Aorta (tissue), 5 donors: ENCODE results near the gene DTD1. TPM values are rescaled to one million over a fixed set of nuclear protein-coding genes. Genes with fewer than 3 reads are reported as not detected.
"Not testable (repeated sequence)": the region's sequence is repeated elsewhere in the genome, so short reads cannot be mapped to it uniquely, and the experiment has no call there.

ENCODE experiments used
- ATAC-seq: fragments of 200-7000 bp; cut with Tn5 transposase; one replicate; pipeline ENCODE4 v1.9.1; 2022; ENCODE audit warnings: moderate library complexity; ENCODE audit not compliant: low FRiP score
- DNase-seq, 2 donors: peaks; one replicate each; pipeline ENCODE4 v3.0.0-alpha.2; 2020
- H3K27ac ChIP-seq, 2 donors: one replicate each; pipeline ENCODE4 v1.5.1; 2013; ENCODE audit warnings: low read length in 2 of 2, mild to moderate bottlenecking in 2 of 2, moderate library complexity in 2 of 2, control low read depth in 1 of 2, inconsistent platforms in 1 of 2, low read depth in 1 of 2
- H3K27me3 ChIP-seq, 2 donors: one replicate each; pipeline ENCODE4 v1.6.1; 2013; ENCODE audit warnings: control low read depth in 1 of 2, low read length in 1 of 2, mild to moderate bottlenecking in 1 of 2, moderate library complexity in 1 of 2; ENCODE audit not compliant: insufficient read depth in 2 of 2, control insufficient read depth in 1 of 2
- H3K36me3 ChIP-seq, 2 donors: one replicate each; pipeline ENCODE4 v1.6.1; 2013; ENCODE audit warnings: control low read depth in 1 of 2, low read length in 1 of 2, mild to moderate bottlenecking in 1 of 2; ENCODE audit not compliant: insufficient read depth in 2 of 2, control insufficient read depth in 1 of 2
- H3K4me1 ChIP-seq, 2 donors: one replicate each; pipeline ENCODE4 v1.6.1; 2013; ENCODE audit warnings: low read length in 2 of 2, control low read depth in 1 of 2, mild to moderate bottlenecking in 1 of 2, moderate library complexity in 1 of 2; ENCODE audit not compliant: insufficient read depth in 2 of 2, control insufficient read depth in 1 of 2
- H3K4me3 ChIP-seq, 2 donors: one replicate each; pipeline ENCODE4 v1.5.1; 2013; ENCODE audit warnings: low read length in 2 of 2, control low read depth in 1 of 2, mild to moderate bottlenecking in 1 of 2
- H3K9me3 ChIP-seq: one replicate; pipeline ENCODE4 v1.6.1; 2013; ENCODE audit warnings: mild to moderate bottlenecking, low read length; ENCODE audit not compliant: control insufficient read depth
- WGBS, 2 donors: extraction: QIAGEN DNeasy Blood & Tissue Kit; methylation state at CpG; one replicate each; pipeline ENCODE4 v1.1.7; 2013; 5-methylcytosine and 5-hydroxymethylcytosine counted together
- intact Hi-C, 2 donors: fragments of 100-400 bp; cut with DNase I; formaldehyde crosslinking; loops; one replicate each; pipeline versions ENCODE4 v1.14.2 to v1.15.0; 2022
- polyA plus RNA-seq, 2 donors: library from polyadenylated mRNA; stranded (reverse); fragments of 200-250 nt; gene quantifications; one replicate each; pipeline ENCODE4 v1.2.3, GENCODE V29; 2013
- total RNA-seq, 2 donors: library from RNA; stranded (reverse); fragmentation: NEBNext Ultra II Directional; extraction: Animal tissue kit (Norgen Biotek cat#: 25700); gene quantifications; one replicate each; pipeline ENCODE4 v1.2.1, GENCODE V29; 2021
- donor health status: healthy with polysubstance abuse.
- donor health status: Bipolar disorder and iron deficiency.
- donor health status: DM: no; HTN: no; CAD: no.
- donor health status: DM: no; HTN: no; CAD: no.
- donor health status: DM: yes; HTN: yes; CAD: no.

The DTD1 gene
- total and polyA plus RNA-seq, 4 donors = 17.8 to 20.2 (median 19.8) TPM

DNA sequence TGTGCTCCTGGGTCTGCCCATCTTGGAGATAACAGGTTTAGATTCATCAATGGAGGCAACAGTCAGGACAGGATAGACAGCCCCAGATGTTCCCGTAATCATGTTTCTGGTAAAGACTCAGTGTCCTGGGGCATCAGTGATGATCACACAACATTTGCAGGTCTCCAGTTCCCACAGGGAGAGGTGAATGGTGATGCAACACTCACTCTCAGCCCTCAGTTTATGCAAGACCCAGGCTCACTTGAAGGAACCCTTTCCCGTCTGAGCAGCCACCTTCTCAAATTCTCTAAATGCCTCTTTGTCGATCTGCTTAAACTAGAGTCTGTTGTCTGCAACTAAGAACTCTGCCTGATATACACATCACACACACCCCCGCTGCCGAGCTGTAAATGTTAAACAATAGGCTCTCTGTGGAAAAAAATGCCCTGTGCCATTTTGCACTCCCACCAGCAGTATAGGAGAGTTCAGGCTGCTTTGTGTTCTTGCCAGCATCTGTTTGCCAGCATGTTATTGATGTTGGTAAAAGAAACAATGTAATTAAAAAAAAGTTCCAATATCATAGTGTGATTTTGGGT, 195.6 kb downstream of the DTD1 start:
- Histone ChIP-seq H3K4me1 (no peaks in the 10 kb centered on the region), H3K9me3 (peaks cover 1% of the 10 kb centered on the region), H3K4me3 (no peak overlapping the region), H3K27ac (no peak overlapping the region), H3K27me3 (no peaks in the 10 kb centered on the region), H3K36me3 (no peaks in the 10 kb centered on the region)
- intact Hi-C loops = no loop called here
- no peak for DNase-seq
- ATAC-seq = no peak
- WGBS, 2 donors = 81% methylated on average over 5 of the region's 5 CpGs

- H3K27ac ChIP-seq, H3K36me3 ChIP-seq, ATAC-seq, intact Hi-C loops, H3K27me3 ChIP-seq, H3K4me3 ChIP-seq, H3K4me1 ChIP-seq, DNase-seq, H3K9me3 ChIP-seq: not testable (repeated sequence)
- WGBS, 2 donors = 85 to 86% methylated on average over 2 of the region's 2 CpGs
These were observed 199.2 kb downstream of the DTD1 start for GRCh38 chr20:18787046-18787445.

DNA sequence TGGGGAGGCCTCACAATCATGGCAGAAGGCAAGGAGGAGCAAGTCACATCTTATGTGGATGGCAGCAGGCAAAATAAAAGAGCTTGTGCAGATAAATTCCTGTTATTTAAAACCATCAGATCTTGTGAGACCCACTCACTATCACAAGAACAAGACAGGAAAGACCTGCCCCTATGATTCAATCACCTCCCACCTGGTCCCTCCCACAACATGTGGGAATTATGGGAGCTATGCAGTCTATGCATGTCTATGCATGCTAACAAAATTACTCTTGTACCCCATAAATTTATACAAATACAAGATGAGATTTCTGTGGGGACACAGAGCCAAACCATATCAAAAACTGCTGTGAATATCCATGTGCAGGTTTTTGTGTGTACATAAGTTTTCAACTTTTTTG, 200.2 kb downstream of the DTD1 start:
- Histone ChIP-seq H3K9me3 (peaks cover 1% of the 10 kb centered on the region), H3K27me3 (no peaks in the 10 kb centered on the region), H3K4me1 (no peaks in the 10 kb centered on the region), H3K27ac (no peak overlapping the region), H3K36me3 (no peaks in the 10 kb centered on the region), H3K4me3 (no peak overlapping the region)
- ATAC-seq (no peak), DNase-seq (no peak)
- intact Hi-C loops = no loop called here

DNA sequence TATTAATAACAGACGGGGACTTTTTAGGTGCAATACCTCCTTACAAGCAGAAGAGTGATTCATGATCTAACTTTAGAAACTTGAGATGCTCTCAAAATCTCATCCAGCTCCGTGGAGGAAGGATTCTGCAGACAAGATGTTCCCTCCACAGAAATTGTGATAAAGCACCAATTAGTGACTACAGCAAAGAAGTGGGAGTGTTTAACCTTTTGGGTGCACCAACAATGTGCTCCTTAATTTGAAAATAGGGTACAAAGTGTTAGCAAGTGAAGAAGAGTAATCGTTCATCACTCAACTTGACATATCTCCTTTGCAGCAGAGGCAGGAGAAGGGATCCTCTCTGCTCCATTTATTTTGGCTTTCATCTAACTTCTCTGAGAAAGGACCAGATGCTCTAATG, 202.9 kb downstream of the DTD1 start:
- no peak overlapping the region for H3K27ac ChIP-seq
- H3K9me3 ChIP-seq = peaks cover 1% of the 10 kb centered on the region
- H3K36me3 ChIP-seq = no peaks in the 10 kb centered on the region
- H3K27me3 ChIP-seq = no peaks in the 10 kb centered on the region
- ATAC-seq = no peak
- 47 to 57% methylated on average over 3 of the region's 3 CpGs for WGBS, 2 donors
- intact Hi-C loops = loop anchor here (5.0 to 10.0 kb wide), 2 partner anchors 67 to 156 kb away; no protein-coding TSS in a partner anchor
- DNase-seq = no peak
- H3K4me1 ChIP-seq = peaks cover 4 to 5% of the 10 kb centered on the region in 2 donors
- H3K4me3 ChIP-seq = no peak overlapping the region

GRCh38 chr20:18793625-18794427, 206.0 kb downstream of the DTD1 start:
- ATAC-seq = peak; percentile 95
- Histone ChIP-seq H3K36me3 (no peaks in the 10 kb centered on the region), H3K9me3 (peaks cover 2% of the 10 kb centered on the region), H3K4me1 (peaks cover 4 to 5% of the 10 kb centered on the region in 2 donors), H3K4me3 (peak overlapping the region; percentile 41 to 79), H3K27me3 (no peaks in the 10 kb centered on the region), H3K27ac (peak overlapping the region; percentile 52 to 69)
- 7% methylated on average over 25 to 29 of the region's 29 CpGs for WGBS, 2 donors
- DNase-seq = peak; percentile 94 to 95
- intact Hi-C loops = loop anchor here (5.0 to 10.0 kb wide), 2 partner anchors 63 to 159 kb away; no protein-coding TSS in a partner anchor

DNA sequence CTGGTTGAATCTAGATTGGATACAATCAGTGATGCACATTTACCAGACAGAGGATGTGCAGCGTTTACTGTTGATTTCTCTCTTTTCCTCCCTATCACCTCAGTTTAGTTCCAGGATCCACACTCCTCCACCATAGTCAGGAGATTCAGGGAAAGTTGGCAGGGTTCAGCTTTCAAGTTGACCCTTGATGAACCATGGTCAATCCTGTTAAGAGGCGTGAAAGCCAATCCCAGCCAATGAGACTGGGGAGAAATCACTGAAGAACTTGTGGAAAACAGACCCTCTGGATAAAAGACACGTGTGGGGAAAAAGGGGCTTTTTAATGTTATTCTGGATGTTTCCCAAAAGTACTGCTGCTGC, 206.6 kb downstream of the DTD1 start:
- peak overlapping the region in 1 of 2 donors; percentile 69 for H3K27ac ChIP-seq
- intact Hi-C loops = loop anchor here (5.0 to 10.0 kb wide), 2 partner anchors 63 to 160 kb away; no protein-coding TSS in a partner anchor
- WGBS, 2 donors = 61 to 66% methylated on average over 3 of the region's 3 CpGs
- DNase-seq (no peak), ATAC-seq (no peak)
- H3K9me3 ChIP-seq = peaks cover 2% of the 10 kb centered on the region
- no peaks in the 10 kb centered on the region for H3K27me3 ChIP-seq
- H3K36me3 ChIP-seq = no peaks in the 10 kb centered on the region
- peak overlapping the region; percentile 41 to 79 for H3K4me3 ChIP-seq
- H3K4me1 ChIP-seq = peaks cover 4 to 5% of the 10 kb centered on the region in 2 donors

GRCh38 chr20:18795366-18795765, 207.5 kb downstream of the DTD1 start:
- Histone ChIP-seq H3K9me3 (peaks cover 2% of the 10 kb centered on the region), H3K27ac (no peak overlapping the region), H3K4me1 (peaks cover 4 to 5% of the 10 kb centered on the region in 2 donors), H3K4me3 (no peak overlapping the region), H3K27me3 (no peaks in the 10 kb centered on the region), H3K36me3 (no peaks in the 10 kb centered on the region)
- DNase-seq (no peak), ATAC-seq (no peak)
- 80 to 94% methylated on average over 4 of the region's 4 CpGs for WGBS, 2 donors
- intact Hi-C loops = loop anchor here (10.0 kb wide), 1 partner anchor 161 kb away; no protein-coding TSS in a partner anchor

DNA sequence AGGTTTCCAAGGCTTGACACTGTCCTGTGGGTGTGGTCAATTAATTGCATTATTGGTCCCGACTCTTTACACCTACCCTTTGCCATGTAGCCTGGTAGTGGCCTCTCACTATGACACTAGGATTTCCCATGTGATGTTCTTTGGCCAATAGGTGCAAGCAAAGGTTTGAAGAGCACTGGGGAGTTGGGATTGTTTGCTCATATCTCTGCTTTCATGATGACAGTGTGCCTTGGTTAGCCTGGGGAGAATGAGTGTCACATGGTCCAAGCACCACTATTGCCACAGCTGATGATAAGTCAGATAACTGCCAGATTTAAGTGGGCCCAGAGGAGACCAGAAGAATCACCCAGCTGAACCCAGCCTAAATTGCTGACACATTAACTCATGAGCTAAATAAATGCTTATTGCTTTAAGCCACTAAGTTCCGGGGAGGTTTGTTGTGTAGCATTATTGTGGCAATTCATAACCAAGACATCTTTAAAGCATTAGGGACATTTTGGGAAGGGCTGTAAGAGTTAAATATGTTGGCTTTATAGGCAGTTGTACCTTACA, 208.5 kb downstream of the DTD1 start:
- Histone ChIP-seq H3K9me3 (peaks cover 2% of the 10 kb centered on the region), H3K4me3 (no peak overlapping the region), H3K36me3 (no peaks in the 10 kb centered on the region), H3K4me1 (peaks cover 4 to 5% of the 10 kb centered on the region in 2 donors), H3K27me3 (no peaks in the 10 kb centered on the region), H3K27ac (no peak overlapping the region)
- ATAC-seq (no peak), DNase-seq (no peak)
- intact Hi-C loops = loop anchor here (10.0 kb wide), 1 partner anchor 162 kb away; no protein-coding TSS in a partner anchor
- 85 to 91% methylated on average over 2 of the region's 2 CpGs for WGBS, 2 donors
